Measurements from ENCODE around the gene KRTAP5-7.
"Not testable (repeated sequence)": the region's sequence is repeated elsewhere in the genome, so short reads cannot be mapped to it uniquely, and the experiment has no call there.

KRTAP5-7 gene

GRCh38 chr11:71532036-71532610 is 5.1 kb downstream of the KRTAP5-7 start:
- DNase-seq (ENCODE audit: low spot score): no peak
- FAIRE-seq: no peak

DNA sequence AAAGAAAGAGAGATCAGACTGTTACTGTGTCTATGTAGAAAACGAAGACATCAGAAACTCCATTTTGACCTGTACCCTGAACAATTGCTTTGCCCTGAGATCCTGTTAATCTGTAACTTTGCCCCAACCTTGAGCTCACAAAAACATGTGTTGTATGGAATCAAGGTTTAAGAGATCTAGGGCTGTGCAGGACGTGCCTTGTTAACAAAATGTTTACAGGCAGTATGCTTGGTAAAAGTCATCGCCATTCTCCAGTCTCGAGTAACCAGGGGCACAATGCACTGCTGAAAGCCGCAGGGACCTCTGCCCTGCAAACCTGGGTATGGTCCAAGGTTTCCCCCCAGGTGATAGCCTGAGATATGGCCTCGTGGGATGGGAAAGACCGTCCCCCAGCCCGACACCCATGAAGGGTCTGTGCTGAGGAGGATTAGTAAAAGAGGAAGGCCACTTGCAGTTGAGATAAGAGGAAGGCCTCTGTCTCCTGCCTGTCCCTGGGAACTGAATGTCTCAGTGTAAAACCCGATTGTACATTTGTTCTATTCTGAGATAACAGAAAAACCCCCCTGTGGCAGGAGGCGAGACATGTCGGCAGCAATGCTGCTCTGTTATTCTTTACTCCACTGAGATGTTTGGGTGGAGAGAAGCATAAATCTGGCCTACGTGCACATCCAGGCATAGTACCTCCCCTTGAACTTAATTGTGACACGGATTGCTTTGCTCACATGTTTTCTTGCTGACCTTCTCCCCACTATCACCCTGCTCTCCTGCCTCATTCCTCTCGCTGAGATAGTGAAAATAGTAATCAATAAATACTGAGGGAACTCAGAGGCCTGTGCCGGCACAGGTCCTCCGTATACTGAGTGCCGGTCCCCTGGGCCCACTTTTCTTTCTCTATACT is 7.9 kb downstream of the KRTAP5-7 start:
- DNase-seq (ENCODE audit: low spot score); FAIRE-seq: not testable (repeated sequence)

GRCh38 chr11:71535825-71536224 is 8.8 kb downstream of the KRTAP5-7 start:
- DNase-seq (ENCODE audit: low spot score) (no peak), FAIRE-seq (no peak)

- FAIRE-seq (no peak), DNase-seq (ENCODE audit: low spot score) (no peak)
These were observed 10.5 kb downstream of the KRTAP5-7 start for GRCh38 chr11:71537537-71537936.

GRCh38 chr11:71537977-71538665 is 11.1 kb downstream of the KRTAP5-7 start, which contains the start of gene KRTAP5-8:
Gene KRTAP5-8, plus strand, starts transcription at chr11:71538025. Its CDS starts 31 bp downstream, at chr11:71538056.
- not testable (repeated sequence) for FAIRE-seq; DNase-seq (ENCODE audit: low spot score)

GRCh38 chr11:71538666-71538990 is 11.6 kb downstream of the KRTAP5-7 start:
- no peak for FAIRE-seq
- no peak for DNase-seq (ENCODE audit: low spot score)

- FAIRE-seq: no peak
These were observed 11.9 kb downstream of the KRTAP5-7 start for GRCh38 chr11:71539017-71539416.

DNA sequence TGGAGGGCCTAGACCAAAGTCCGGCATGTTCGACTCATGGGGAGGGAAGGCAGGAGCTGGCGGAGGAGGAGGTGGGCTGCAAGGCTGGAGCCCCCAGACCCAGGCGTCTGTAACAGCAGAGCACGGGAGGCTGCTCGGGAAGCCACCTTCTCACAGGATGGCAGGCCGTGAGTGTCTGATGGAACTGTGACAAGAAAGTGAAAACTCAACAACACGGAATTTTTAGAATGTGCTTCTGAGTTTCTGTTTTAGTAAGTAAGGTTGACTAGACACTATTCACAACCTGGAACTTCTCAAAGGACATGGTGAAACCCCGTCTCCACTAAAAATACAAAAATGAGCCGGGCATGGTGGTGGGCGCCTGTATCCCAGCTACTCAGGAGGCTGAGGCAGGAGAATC is 12.9 kb downstream of the KRTAP5-7 start:
- not testable (repeated sequence) for FAIRE-seq; DNase-seq (ENCODE audit: low spot score)

More at GRCh38 chr11:71539017-71539416, 11.9 kb downstream of the KRTAP5-7 start:
- no peak for DNase-seq (ENCODE audit: low spot score)

DNA sequence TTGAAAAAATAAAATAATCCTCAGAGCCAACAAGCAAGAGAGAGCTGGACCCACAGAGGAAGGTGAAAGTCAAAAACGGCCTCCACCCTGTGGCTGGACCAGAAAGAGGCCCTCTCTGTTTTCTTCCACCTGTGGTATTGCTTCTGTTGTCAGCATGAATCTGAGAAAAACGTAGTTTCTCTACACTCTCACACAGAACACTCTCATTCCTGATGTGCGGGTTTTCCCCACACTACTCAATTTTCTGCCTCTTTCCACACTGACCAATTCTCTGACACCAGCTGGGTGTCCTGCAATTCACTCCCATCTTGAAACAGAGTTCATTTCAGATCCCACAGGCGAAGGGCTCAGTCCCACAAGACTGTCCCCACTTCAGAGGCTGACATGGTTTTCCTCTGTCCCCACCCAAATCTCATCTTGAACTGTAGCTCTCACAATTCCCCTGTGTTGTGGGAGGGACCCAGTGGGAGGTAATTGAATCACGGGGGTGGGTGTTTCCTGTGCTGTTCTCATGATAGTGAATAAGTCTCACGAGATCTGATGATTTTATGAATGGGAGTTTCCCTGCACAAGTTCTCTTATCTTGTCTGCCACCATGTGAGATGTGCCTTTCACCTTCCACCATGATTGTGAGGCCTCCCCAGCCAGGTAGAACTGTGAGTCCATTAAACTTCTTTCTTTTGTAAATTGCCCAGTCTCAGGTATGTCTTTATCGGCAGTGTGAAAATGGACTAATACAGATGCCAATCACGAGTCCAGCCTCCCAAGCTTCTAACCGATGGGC is 13.6 kb downstream of the KRTAP5-7 start:
- DNase-seq (ENCODE audit: low spot score); FAIRE-seq: not testable (repeated sequence)

- FAIRE-seq: no peak
- DNase-seq (ENCODE audit: low spot score): no peak
These were observed 15.3 kb downstream of the KRTAP5-7 start for GRCh38 chr11:71542382-71542781.

DNA sequence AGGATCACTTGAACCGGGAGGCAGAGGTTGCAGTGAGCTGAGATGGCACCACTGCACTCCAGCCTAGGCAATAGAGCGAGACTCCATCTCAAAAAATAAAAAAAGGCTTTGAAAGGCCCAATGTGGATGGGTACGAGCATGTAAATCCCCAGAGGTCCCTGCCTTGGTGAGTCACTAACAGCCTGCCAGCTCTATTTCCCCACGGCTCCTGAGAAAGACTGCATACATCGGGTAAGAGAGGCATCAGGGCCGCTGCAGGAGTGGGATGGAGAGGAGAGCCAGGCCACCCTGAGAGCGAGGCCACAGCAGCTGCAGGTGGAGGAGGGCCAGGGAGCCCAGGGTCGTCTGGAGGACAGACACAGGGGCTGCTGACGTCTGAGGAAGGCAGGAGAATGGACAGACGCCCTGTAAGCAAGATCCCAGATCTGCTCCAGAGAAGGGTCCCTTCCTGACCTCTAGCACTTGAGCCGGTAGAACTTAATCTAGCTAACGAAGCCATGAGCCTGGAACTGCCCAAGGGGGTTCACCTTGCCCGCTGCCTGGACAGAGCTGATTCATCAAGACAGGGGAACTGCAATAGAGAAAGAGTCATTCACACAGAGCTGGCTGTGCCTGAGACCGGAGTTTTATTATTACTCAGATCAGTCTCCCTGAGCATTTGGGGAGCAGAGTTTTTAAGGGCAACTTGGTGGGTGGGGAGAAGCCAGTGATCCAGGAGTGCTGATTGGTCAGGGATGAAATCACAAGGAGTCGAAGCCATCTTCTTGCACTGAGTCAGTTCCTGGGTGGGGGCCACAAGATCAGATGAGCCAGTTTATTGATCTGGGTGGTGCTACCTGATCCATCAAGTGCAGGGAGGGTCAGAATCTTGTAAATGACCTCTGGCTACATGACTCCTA is 16.1 kb downstream of the KRTAP5-7 start:
- DNase-seq (ENCODE audit: low spot score): no peak
- FAIRE-seq: no peak

GRCh38 chr11:71543866-71544265 is 16.8 kb downstream of the KRTAP5-7 start:
- no peak for FAIRE-seq
- DNase-seq (ENCODE audit: low spot score): no peak

DNA sequence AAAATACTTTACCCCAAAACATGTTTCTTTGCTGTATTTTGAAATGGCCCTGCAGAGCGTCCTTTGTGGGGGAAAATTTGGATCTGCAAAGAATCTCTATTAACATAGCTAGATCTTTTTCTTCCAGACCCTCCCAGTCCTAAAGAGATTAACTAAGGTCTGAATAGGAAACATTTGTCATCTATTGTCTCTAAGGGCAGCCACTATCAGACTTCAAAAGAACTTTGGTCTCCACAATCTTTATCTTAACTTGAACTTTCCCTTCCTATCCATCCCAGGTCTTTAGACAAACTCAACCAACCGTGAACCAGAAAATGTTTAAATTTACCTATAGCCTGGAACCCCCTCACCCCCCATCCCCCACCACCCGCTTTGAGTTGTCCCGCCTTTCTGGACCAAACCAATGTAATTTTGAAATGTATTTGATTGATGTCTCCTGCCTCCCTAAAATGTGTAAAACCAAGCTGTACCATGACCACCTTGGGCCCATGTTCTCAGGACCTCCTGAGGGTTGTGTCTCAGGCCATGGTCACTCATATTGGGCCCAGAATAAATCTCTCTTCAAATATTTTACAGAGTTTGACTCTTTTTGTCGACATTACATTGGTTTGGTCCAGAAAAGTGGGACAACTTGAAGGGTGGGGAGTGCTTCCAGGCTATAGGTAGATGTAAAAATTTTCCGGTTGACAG is 17.6 kb downstream of the KRTAP5-7 start:
- FAIRE-seq (no peak), DNase-seq (ENCODE audit: low spot score) (no peak)

- no peak for DNase-seq (ENCODE audit: low spot score)
- no peak for FAIRE-seq
These were observed 18.4 kb downstream of the KRTAP5-7 start for GRCh38 chr11:71545405-71545966.

DNA sequence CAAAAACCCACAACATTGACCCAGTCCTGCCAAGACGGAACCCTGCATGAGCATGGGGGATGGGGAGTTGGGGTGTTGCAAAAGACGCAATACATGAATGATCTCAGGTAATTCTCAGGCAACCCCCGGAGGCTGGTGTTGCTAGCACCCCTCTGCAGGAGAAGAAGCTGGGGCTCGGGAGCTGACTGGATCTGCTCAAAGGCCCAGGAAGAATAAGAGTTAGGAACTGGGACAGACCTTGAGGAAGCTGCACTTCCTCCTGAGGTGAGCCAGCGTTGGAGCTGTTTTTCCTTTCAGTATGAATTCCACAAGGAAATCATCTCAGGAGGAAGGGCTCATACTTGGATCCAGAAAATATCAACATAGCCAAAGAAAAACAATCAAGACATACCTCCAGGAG is 21.1 kb downstream of the KRTAP5-7 start, which contains the start of gene KRTAP5-9:
KRTAP5-9 (plus strand) TSS at position 301 of the 400 bp plus-strand sequence. CDS start 238 bp downstream, outside the sequence.
- no peak for FAIRE-seq
- no peak for DNase-seq (ENCODE audit: low spot score)

GRCh38 chr11:71548716-71549151 is 21.7 kb downstream of the KRTAP5-7 start:
- no peak for DNase-seq (ENCODE audit: low spot score)
- FAIRE-seq: no peak

DNA sequence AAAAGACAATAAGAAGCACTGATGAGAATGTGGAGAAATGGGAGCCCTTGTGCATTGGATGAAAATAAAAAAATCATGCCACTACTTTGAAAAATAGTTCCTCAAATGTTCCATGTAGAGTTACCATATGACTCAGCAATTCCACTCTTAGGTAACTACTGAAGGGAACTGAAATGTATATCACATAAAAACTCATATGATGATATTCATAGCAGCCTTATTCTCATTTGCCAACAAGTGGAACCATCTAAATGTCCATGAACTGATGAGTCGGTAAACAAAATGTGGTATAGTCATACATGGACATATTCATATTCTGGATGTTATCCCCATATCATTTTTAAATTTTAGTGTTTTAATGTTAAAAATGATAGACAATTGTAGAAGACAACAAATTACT is 24.6 kb downstream of the KRTAP5-7 start:
- no peak for FAIRE-seq
- no peak for DNase-seq (ENCODE audit: low spot score)

DNA sequence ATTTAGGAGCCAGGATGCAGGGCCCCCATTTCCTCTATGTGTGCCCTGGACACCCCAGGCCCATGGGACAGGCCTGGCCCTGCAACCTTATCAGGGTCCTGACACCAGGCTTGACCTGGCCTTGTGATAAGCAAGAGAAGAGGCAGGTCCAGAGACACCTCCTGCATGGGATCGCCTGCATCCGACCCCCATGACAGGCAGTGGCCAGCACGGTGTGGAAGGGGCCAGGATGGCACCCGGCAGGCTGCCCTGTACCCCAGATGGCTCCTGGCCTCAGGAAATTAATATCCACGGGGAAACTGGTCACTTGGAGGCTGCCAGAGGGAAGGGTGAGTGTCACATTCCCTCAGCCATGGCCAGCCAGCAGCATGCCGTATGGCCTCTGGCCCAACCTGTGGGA is 27.9 kb downstream of the KRTAP5-7 start:
- FAIRE-seq (no peak), DNase-seq (ENCODE audit: low spot score) (no peak)

GRCh38 chr11:71555508-71555907 is 28.4 kb downstream of the KRTAP5-7 start:
- FAIRE-seq (no peak), DNase-seq (ENCODE audit: low spot score) (no peak)
